DOHH2 (cell line): Measurements from ENCODE around the gene CDT1.

ENCODE experiments used
- H3F3A ChIP-seq: fragments of 200-600 bp; sonication (generic), shearing (Covaris generic); 2 replicates; pipeline ENCODE4 v1.6.0; 2016; ENCODE audit warnings: antibody characterized with exemption, mild to moderate bottlenecking; ENCODE audit not compliant: control insufficient read depth, insufficient read depth
- H3K27ac ChIP-seq: fragments of 200-600 bp; sonication (generic); 2 replicates; pipeline ENCODE4 v1.5.1; 2014; ENCODE audit warnings: low read depth, mild to moderate bottlenecking, low read length, moderate library complexity
- H3K27me3 ChIP-seq: fragments of 200-600 bp; sonication (generic); 2 replicates; pipeline ENCODE4 v1.6.1; 2014; ENCODE audit warnings: mild to moderate bottlenecking, low read length, mixed read lengths; ENCODE audit not compliant: control insufficient read depth
- H3K36me3 ChIP-seq: fragments of 200-600 bp; sonication (generic); 2 replicates; pipeline ENCODE4 v1.6.1; 2014; ENCODE audit warnings: mild to moderate bottlenecking, low read length, moderate library complexity, mixed read lengths; ENCODE audit not compliant: control insufficient read depth
- H3K4me1 ChIP-seq: fragments of 200-600 bp; sonication (generic); 2 replicates; pipeline ENCODE4 v1.6.1; 2014; ENCODE audit warnings: mild to moderate bottlenecking, low read length, mixed read lengths; ENCODE audit not compliant: control insufficient read depth
- H3K4me2 ChIP-seq: fragments of 200-600 bp; sonication (generic); 2 replicates; pipeline ENCODE4 v1.6.0; 2014; ENCODE audit warnings: mild to moderate bottlenecking, low read length, moderate library complexity
- H3K4me3 ChIP-seq: fragments of 200-600 bp; sonication (generic); 2 replicates; pipeline ENCODE4 v1.5.1; 2014; ENCODE audit warnings: mild to moderate bottlenecking, low read length, mixed read lengths
- H3K79me2 ChIP-seq: fragments of 200-600 bp; sonication (generic); 2 replicates; pipeline ENCODE4 v1.6.1; 2014; ENCODE audit warnings: mild to moderate bottlenecking, low read length, mixed read lengths; ENCODE audit not compliant: control insufficient read depth
- H3K9me2 ChIP-seq: fragments of 200-600 bp; sonication (generic); replicated peaks from 2 replicates; pipeline ENCODE4 v1.6.1; 2014; ENCODE audit warnings: mild to moderate bottlenecking, low read length, mixed read lengths; ENCODE audit not compliant: control insufficient read depth
- H3K9me3 ChIP-seq: fragments of 200-600 bp; sonication (generic); 2 replicates; pipeline ENCODE4 v1.6.1; 2014; ENCODE audit warnings: antibody characterized with exemption, low read length, mixed read lengths; ENCODE audit not compliant: control insufficient read depth, insufficient read depth
- H4K20me1 ChIP-seq: fragments of 200-600 bp; sonication (generic); 2 replicates; pipeline ENCODE4 v1.6.0; 2014; ENCODE audit warnings: low read depth, mild to moderate bottlenecking, antibody characterized with exemption, low read length, moderate library complexity; ENCODE audit not compliant: control insufficient read depth, insufficient read depth
- CTCF ChIP-seq: fragments of 200-600 bp; sonication (generic); IDR thresholded peaks from one replicate; pipeline ENCODE4 v1.5.1; 2014; ENCODE audit warnings: antibody characterized with exemption, mild to moderate bottlenecking, low read depth, low read length; ENCODE audit not compliant: poor library complexity, severe bottlenecking
- EZH2phosphoT487 ChIP-seq: fragments of 200-600 bp; sonication (generic); IDR thresholded peaks from 2 replicates; pipeline ENCODE4 v1.6.1; 2017; ENCODE audit warnings: borderline replicate concordance, mild to moderate bottlenecking, antibody characterized with exemption, low read length, moderate library complexity, mixed read lengths

The CDT1 gene

DNA sequence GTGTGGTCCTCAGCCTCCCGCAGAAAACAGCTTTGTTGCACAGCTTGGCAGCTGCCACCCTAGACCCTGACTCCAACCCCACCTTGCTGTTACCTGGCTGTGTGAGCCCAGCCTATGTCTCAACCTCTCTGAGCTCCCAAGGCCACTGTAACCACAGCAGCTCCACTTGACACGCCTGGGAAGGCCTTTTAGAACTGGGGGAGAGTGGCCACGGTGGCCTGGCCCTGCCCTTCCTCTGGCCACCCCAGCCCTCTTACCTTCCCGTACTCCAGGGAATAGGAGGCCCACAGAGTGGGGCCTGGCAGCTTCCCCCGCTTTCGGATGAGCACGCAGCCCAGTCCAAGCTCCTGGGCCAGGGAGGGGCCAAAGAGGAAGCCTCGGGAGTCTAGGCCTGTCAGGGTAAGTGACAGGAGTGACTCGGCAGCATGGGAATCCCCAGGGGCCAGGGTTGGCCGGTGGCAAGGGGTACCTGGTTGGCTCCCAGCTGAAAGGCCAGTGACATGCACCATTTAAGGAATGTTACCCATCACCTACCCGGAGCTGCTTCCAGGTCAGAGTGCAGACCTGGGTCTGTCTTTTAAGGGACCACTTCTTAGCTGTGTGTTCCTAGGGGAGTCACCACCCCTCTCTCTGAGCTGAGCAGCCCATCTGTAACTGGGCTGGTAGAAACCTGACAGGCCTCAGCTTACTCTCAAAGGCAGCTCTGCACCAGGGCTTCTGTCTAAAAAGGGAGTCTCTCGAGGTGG, 6.8 kb downstream of the CDT1 start:
- Histone ChIP-seq H3K4me2 (peak overlapping the region; percentile 95), H3K79me2 (peaks cover 47% of the 10 kb centered on the region), H3K27me3 (no peaks in the 10 kb centered on the region), H3K36me3 (peaks cover 60% of the 10 kb centered on the region), H4K20me1 (peaks cover 3% of the 10 kb centered on the region; the same call in 1 of the 2 replicates), H3F3A (peaks cover 10% of the 10 kb centered on the region), H3K4me1 (peaks cover 38% of the 10 kb centered on the region), H3K9me3 (peaks cover 7% of the 10 kb centered on the region; the same call in 1 of the 2 replicates), H3K27ac (peak overlapping the region; percentile 81), H3K9me2 (no peaks in the 10 kb centered on the region), H3K4me3 (peak overlapping the region; percentile 87)
- TF ChIP-seq CTCF (no peak), EZH2phosphoT487 (no peak)

- no peaks in the 10 kb centered on the region for H4K20me1 ChIP-seq
Measured at GRCh38 chr16:88810912-88811768, 7.6 kb downstream of the CDT1 start.

More at GRCh38 chr16:88810912-88811768, 7.6 kb downstream of the CDT1 start:
- H3K27ac ChIP-seq = peak overlapping the region; percentile 81
- H3K79me2 ChIP-seq = peaks cover 39% of the 10 kb centered on the region
- TF ChIP-seq EZH2phosphoT487 (no peak), CTCF (no peak)
- H3K4me2 ChIP-seq = peak overlapping the region; percentile 95
- no peaks in the 10 kb centered on the region for H3K27me3 ChIP-seq
- peaks cover 52% of the 10 kb centered on the region for H3K36me3 ChIP-seq
- peak overlapping the region; percentile 87 for H3K4me3 ChIP-seq
- H3F3A ChIP-seq = peaks cover 10% of the 10 kb centered on the region
- peaks cover 30% of the 10 kb centered on the region for H3K4me1 ChIP-seq
- H3K9me3 ChIP-seq = peaks cover 7% of the 10 kb centered on the region; the same call in 1 of the 2 replicates
- no peaks in the 10 kb centered on the region for H3K9me2 ChIP-seq
